VCaP (cell line): ENCODE measurements around the gene IL15.

Source experiments
- H3K27ac ChIP-seq: fragments of 450-650 bp; 2 replicates; pipeline ENCODE4 v1.5.1; 2017
- CTCF ChIP-seq: fragments of 450-650 bp; conservative IDR thresholded peaks from 2 replicates; pipeline ENCODE4 v1.5.1; 2017; ENCODE audit warnings: mild to moderate bottlenecking, moderate library complexity

Gene IL15

GRCh38 chr4:141757287-141757686, 120.9 kb downstream of the IL15 start:
- no peak overlapping the region for H3K27ac ChIP-seq
- TF ChIP-seq CTCF: no peak

GRCh38 chr4:141759796-141760425, 123.5 kb downstream of the IL15 start:
- no peak for TF ChIP-seq CTCF
- H3K27ac ChIP-seq: no peak overlapping the region

GRCh38 chr4:141761926-141762325, 125.5 kb downstream of the IL15 start:
- TF ChIP-seq CTCF: no peak

GRCh38 chr4:141763374-141763773, 127.0 kb downstream of the IL15 start:
- no peak for TF ChIP-seq CTCF
- no peak overlapping the region for H3K27ac ChIP-seq

More at GRCh38 chr4:141761926-141762325, 125.5 kb downstream of the IL15 start:
- H3K27ac ChIP-seq: no peak overlapping the region

- no peak for TF ChIP-seq CTCF
- no peak overlapping the region for H3K27ac ChIP-seq
Observed at GRCh38 chr4:141768954-141769353, 132.6 kb downstream of the IL15 start.

GRCh38 chr4:141771889-141772830, 135.8 kb downstream of the IL15 start:
- no peak for TF ChIP-seq CTCF
- no peak overlapping the region for H3K27ac ChIP-seq

- no peak overlapping the region for H3K27ac ChIP-seq
- no peak for TF ChIP-seq CTCF
Observed at GRCh38 chr4:141772838-141773237, 136.5 kb downstream of the IL15 start.
